Vagina (tissue), 2 donors: ENCODE data around the gene BCKDK. TPM values are rescaled to one million over a fixed set of nuclear protein-coding genes. Genes with fewer than 3 reads are reported as not detected.

Experiments
- DNase-seq, 2 donors: peaks; one replicate each; pipeline ENCODE4 v3.0.0-alpha.2; 2017; ENCODE audit errors: extremely low spot score in 2 of 2
- H3K27ac ChIP-seq: fragments of 200-600 bp; sonication (generic); one replicate; pipeline ENCODE4 v1.5.1; 2019
- H3K27me3 ChIP-seq: fragments of 200-600 bp; sonication (generic); one replicate; pipeline ENCODE4 v1.5.1; 2019
- H3K36me3 ChIP-seq, 2 donors: fragments of 200-600 bp; sonication (generic); one replicate each; pipeline ENCODE4 v1.5.1; 2017 to 2019
- H3K4me1 ChIP-seq: fragments of 200-600 bp; sonication (generic); one replicate; pipeline ENCODE4 v1.5.1; 2019
- H3K4me3 ChIP-seq, 2 donors: fragments of 200-600 bp; sonication (generic); 1 replicate in 1 of 2; 2 replicates in 1 of 2; pipeline ENCODE4 v1.5.1; 2016 to 2019
- H3K9me3 ChIP-seq: fragments of 200-600 bp; sonication (generic); one replicate; pipeline ENCODE4 v1.5.1; 2019
- CTCF ChIP-seq, 3 experiments: fragments of 450-650 bp in 2 of 3; fragments of 200-600 bp in 1 of 3; sonication (generic) in 1 of 3; IDR thresholded peaks; one replicate each; pipeline ENCODE4 v1.5.1; 2017 to 2019; ENCODE audit warnings: antibody characterized with exemption in 3 of 3, mild to moderate bottlenecking in 2 of 3, moderate library complexity in 2 of 3
- POLR2A ChIP-seq, 2 donors: fragments of 450-650 bp; IDR thresholded peaks; one replicate each; pipeline ENCODE4 v1.6.1; 2017; ENCODE audit warnings: antibody characterized with exemption in 2 of 2, mild to moderate bottlenecking in 2 of 2, moderate library complexity in 2 of 2
- POLR2AphosphoS5 ChIP-seq, 2 donors: sonication (generic); formaldehyde crosslinking; IDR thresholded peaks; one replicate each; pipeline ENCODE4 v1.9.0; 2017; ENCODE audit warnings: antibody characterized with exemption in 2 of 2, mild to moderate bottlenecking in 2 of 2, low read depth in 1 of 2; ENCODE audit not compliant: insufficient read depth in 1 of 2
- intact Hi-C: fragments of 100-400 bp; cut with DNase I; formaldehyde crosslinking; loops from one replicate; pipeline ENCODE4 v1.15.1; 2023
- total RNA-seq: library from RNA; depleted of rRNA; stranded (reverse); fragments of >200 nt; gene quantifications from one replicate; pipeline ENCODE4 v1.2.3, GENCODE V29; 2016

BCKDK gene
- total RNA-seq, 1 donor from 2014 or later, result 48.9 TPM

DNA sequence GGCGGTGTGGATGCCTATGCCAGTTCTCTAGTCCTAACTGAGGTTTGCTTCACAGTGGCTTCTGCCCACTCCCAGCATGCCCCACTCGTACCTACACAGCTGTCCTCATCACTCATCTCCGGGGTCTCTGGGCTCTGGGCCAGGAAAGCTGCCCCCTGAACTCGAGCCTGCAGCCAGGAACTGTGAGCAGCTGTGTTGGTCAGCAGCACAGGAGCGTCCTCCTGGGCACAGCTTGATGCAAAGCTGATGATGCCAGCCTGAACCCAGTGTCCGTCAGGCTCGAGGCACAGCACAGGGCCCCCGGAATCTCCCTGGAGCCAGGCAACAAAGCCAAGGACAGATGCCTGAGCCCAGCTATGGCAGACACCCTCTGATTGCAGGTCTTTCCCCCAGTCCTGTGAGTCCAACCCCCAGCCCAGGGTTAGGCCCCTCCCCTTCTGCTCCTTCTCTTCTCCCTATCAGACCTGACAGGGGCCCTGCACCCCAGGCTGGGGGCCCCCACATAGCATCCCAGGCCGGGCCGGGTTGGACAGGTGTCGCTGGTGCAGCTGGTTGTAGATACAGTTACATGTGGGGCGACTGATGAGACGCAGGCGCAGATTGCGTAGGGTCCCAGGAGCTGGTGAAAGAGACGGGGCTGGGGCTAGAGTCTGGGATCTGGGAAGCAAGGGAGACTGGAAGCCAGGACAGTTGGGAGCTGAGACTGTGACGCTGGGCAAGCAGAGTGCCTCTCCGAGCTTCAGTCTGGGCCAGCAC is 22.1 kb upstream of the BCKDK start:
- intact Hi-C loops, result loop anchor here (10.0 kb wide), 1 partner anchor 59 kb away; no protein-coding TSS in a partner anchor
- H3K9me3 ChIP-seq, result no peaks in the 10 kb centered on the region
- H3K4me3 ChIP-seq, result no peak overlapping the region
- H3K4me1 ChIP-seq, result peaks cover 13% of the 10 kb centered on the region
- no peak for DNase-seq
- no peak for TF ChIP-seq POLR2A (IDR thresholded peaks at IDR 0.05)
- TF ChIP-seq POLR2AphosphoS5 (IDR thresholded peaks at IDR 0.05; ENCODE audit: insufficient read depth in 1 of 2, low read depth in 1 of 2), result no peak
- TF ChIP-seq CTCF (IDR thresholded peaks at IDR 0.05), result no peak
- H3K36me3 ChIP-seq, result peaks cover 0 to 44% of the 10 kb centered on the region in 2 donors
- H3K27ac ChIP-seq, result no peak overlapping the region
- H3K27me3 ChIP-seq, result no peaks in the 10 kb centered on the region

DNA sequence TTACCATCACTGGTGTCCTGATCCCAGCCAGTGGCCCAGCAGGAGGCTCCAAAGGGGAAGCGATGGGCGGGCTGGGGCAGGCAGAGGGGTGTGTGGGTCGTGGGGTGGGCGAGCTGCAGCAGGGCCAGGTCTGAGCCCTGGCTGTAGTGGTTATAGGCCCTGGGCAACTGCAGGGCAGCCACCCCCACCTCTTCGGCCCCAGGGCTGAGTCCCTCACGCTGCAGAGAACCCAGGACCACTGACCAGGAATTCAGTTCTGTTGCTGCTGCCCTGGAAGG is 21.6 kb upstream of the BCKDK start:
- DNase-seq, result no peak
- H3K27me3 ChIP-seq, result no peaks in the 10 kb centered on the region
- H3K9me3 ChIP-seq, result no peaks in the 10 kb centered on the region
- TF ChIP-seq POLR2AphosphoS5 (IDR thresholded peaks at IDR 0.05; ENCODE audit: insufficient read depth in 1 of 2, low read depth in 1 of 2) (no peak), POLR2A (IDR thresholded peaks at IDR 0.05) (no peak), CTCF (IDR thresholded peaks at IDR 0.05) (no peak)
- no peak overlapping the region for H3K4me3 ChIP-seq
- no peak overlapping the region for H3K27ac ChIP-seq
- intact Hi-C loops, result loop anchor here (10.0 kb wide), 1 partner anchor 58 kb away; no protein-coding TSS in a partner anchor
- peaks cover 0 to 40% of the 10 kb centered on the region in 2 donors for H3K36me3 ChIP-seq
- H3K4me1 ChIP-seq, result peaks cover 11% of the 10 kb centered on the region

DNA sequence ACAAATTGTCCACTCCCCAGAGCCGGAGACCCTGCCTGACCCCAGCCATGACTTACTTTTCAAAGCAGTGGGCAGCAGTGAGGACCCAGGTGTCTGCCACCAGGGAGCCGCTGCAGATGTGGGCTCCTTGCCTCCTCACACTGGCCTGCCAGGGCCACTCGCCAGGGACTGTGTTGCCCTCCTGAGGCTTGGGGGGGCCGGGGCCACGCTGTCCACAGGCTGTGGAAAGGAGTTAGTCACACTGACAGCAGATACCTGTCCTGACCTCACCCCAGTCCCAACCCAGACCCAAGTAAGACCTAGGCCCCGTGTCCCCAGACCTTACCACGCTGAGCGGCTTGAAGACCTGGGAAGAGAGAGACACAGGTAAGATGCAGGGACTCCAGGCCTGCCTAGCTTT is 20.7 kb upstream of the BCKDK start:
- DNase-seq, result no peak
- Histone ChIP-seq H3K4me3 (no peak overlapping the region), H3K36me3 (peaks cover 0 to 32% of the 10 kb centered on the region in 2 donors), H3K4me1 (peaks cover 2% of the 10 kb centered on the region), H3K27ac (no peak overlapping the region), H3K27me3 (no peaks in the 10 kb centered on the region), H3K9me3 (no peaks in the 10 kb centered on the region)
- intact Hi-C loops, result loop anchor here (10.0 kb wide), 1 partner anchor 57 kb away; no protein-coding TSS in a partner anchor
- TF ChIP-seq POLR2A (IDR thresholded peaks at IDR 0.05), result no peak
- no peak for TF ChIP-seq POLR2AphosphoS5 (IDR thresholded peaks at IDR 0.05; ENCODE audit: insufficient read depth in 1 of 2, low read depth in 1 of 2)
- TF ChIP-seq CTCF (IDR thresholded peaks at IDR 0.05), result no peak

DNA sequence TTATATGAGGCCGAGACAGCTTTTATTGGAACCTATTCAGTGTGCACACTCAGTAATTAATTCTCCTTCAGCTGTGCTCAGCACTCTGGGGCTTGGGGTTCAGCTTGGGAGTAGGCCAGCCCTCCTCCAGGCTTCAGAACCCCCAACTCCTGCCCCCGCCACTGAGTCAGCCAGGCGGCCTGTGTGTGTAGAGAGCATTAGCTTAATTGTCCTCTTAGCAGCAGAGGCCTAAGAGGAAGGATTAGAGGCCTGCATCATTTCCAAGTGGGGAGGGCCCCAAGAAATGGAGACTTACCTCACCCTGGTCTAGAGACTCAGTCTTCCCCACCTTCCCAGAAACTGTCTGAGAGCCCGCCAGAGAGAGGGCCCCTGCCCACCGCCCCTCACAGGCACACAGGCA is 20.2 kb upstream of the BCKDK start:
- H3K27ac ChIP-seq, result no peak overlapping the region
- H3K4me1 ChIP-seq, result peaks cover 5% of the 10 kb centered on the region
- TF ChIP-seq POLR2AphosphoS5 (IDR thresholded peaks at IDR 0.05; ENCODE audit: insufficient read depth in 1 of 2, low read depth in 1 of 2) (no peak), POLR2A (IDR thresholded peaks at IDR 0.05) (no peak), CTCF (IDR thresholded peaks at IDR 0.05) (no peak)
- H3K9me3 ChIP-seq, result no peaks in the 10 kb centered on the region
- DNase-seq, result no peak
- peaks cover 0 to 27% of the 10 kb centered on the region in 2 donors for H3K36me3 ChIP-seq
- intact Hi-C loops, result loop anchor here (10.0 kb wide), 1 partner anchor 57 kb away; no protein-coding TSS in a partner anchor
- no peak overlapping the region for H3K4me3 ChIP-seq
- H3K27me3 ChIP-seq, result no peaks in the 10 kb centered on the region
